ENCODE measurements around the gene DUSP28.

The DUSP28 gene

GRCh38 chr2:240569523-240569997 lies 9.4 kb downstream of the DUSP28 start:
- Histone ChIP-seq H3K27ac (ENCODE audit: low read depth, low read length) (no peak overlapping the region), H3K9me3 (ENCODE audit: control insufficient read depth, insufficient read depth, low read depth, low read length) (no peaks in the 10 kb centered on the region), H3K27me3 (ENCODE audit: control insufficient read depth, insufficient read depth, low read length) (peaks cover 30% of the 10 kb centered on the region), H3K4me3 (ENCODE audit: low read depth, low read length) (peak overlapping the region; percentile 69), H3K36me3 (ENCODE audit: control insufficient read depth, insufficient read depth, low read length) (no peaks in the 10 kb centered on the region), H3K4me1 (ENCODE audit: control insufficient read depth, insufficient read depth, low read length) (peaks cover 29% of the 10 kb centered on the region), H3K9ac (ENCODE audit: low read length) (no peak overlapping the region)

GRCh38 chr2:240569998-240570530 lies 9.9 kb downstream of the DUSP28 start:
- Histone ChIP-seq H3K9me3 (ENCODE audit: control insufficient read depth, insufficient read depth, low read depth, low read length) (no peaks in the 10 kb centered on the region), H3K27ac (ENCODE audit: low read depth, low read length) (no peak overlapping the region), H3K36me3 (ENCODE audit: control insufficient read depth, insufficient read depth, low read length) (no peaks in the 10 kb centered on the region), H3K27me3 (ENCODE audit: control insufficient read depth, insufficient read depth, low read length) (peaks cover 30% of the 10 kb centered on the region), H3K4me1 (ENCODE audit: control insufficient read depth, insufficient read depth, low read length) (peaks cover 29% of the 10 kb centered on the region), H3K9ac (ENCODE audit: low read length) (no peak overlapping the region), H3K4me3 (ENCODE audit: low read depth, low read length) (no peak overlapping the region)

- no peaks in the 10 kb centered on the region for H3K9me3 ChIP-seq (ENCODE audit: control insufficient read depth, insufficient read depth, low read depth, low read length)
- no peak overlapping the region for H3K9ac ChIP-seq (ENCODE audit: low read length)
- no peak overlapping the region for H3K4me3 ChIP-seq (ENCODE audit: low read depth, low read length)
- no peaks in the 10 kb centered on the region for H3K36me3 ChIP-seq (ENCODE audit: control insufficient read depth, insufficient read depth, low read length)
- peaks cover 22% of the 10 kb centered on the region for H3K4me1 ChIP-seq (ENCODE audit: control insufficient read depth, insufficient read depth, low read length)
- H3K27ac ChIP-seq (ENCODE audit: low read depth, low read length) = no peak overlapping the region
- peaks cover 30% of the 10 kb centered on the region for H3K27me3 ChIP-seq (ENCODE audit: control insufficient read depth, insufficient read depth, low read length)
These were observed 10.6 kb downstream of the DUSP28 start for GRCh38 chr2:240570531-240571313.

GRCh38 chr2:240571314-240571973 lies 11.3 kb downstream of the DUSP28 start:
- peaks cover 17% of the 10 kb centered on the region for H3K4me1 ChIP-seq (ENCODE audit: control insufficient read depth, insufficient read depth, low read length)
- H3K9ac ChIP-seq (ENCODE audit: low read length) = no peak overlapping the region
- peaks cover 30% of the 10 kb centered on the region for H3K27me3 ChIP-seq (ENCODE audit: control insufficient read depth, insufficient read depth, low read length)
- H3K4me3 ChIP-seq (ENCODE audit: low read depth, low read length) = no peak overlapping the region
- H3K36me3 ChIP-seq (ENCODE audit: control insufficient read depth, insufficient read depth, low read length) = no peaks in the 10 kb centered on the region
- H3K27ac ChIP-seq (ENCODE audit: low read depth, low read length) = no peak overlapping the region
- no peaks in the 10 kb centered on the region for H3K9me3 ChIP-seq (ENCODE audit: control insufficient read depth, insufficient read depth, low read depth, low read length)

- Histone ChIP-seq H3K27ac (ENCODE audit: low read depth, low read length) (no peak overlapping the region), H3K9me3 (ENCODE audit: control insufficient read depth, insufficient read depth, low read depth, low read length) (no peaks in the 10 kb centered on the region), H3K4me3 (ENCODE audit: low read depth, low read length) (no peak overlapping the region), H3K36me3 (ENCODE audit: control insufficient read depth, insufficient read depth, low read length) (peaks cover 3% of the 10 kb centered on the region; the same call in 1 of the 2 replicates), H3K4me1 (ENCODE audit: control insufficient read depth, insufficient read depth, low read length) (peaks cover 8% of the 10 kb centered on the region), H3K9ac (ENCODE audit: low read length) (no peak overlapping the region), H3K27me3 (ENCODE audit: control insufficient read depth, insufficient read depth, low read length) (peaks cover 21% of the 10 kb centered on the region)
These were observed 12.2 kb downstream of the DUSP28 start for GRCh38 chr2:240572141-240573031.

- no peak overlapping the region for H3K27ac ChIP-seq (ENCODE audit: low read depth, low read length)
- no peak overlapping the region for H3K4me3 ChIP-seq (ENCODE audit: low read depth, low read length)
- peaks cover 5% of the 10 kb centered on the region; the same call in 1 of the 2 replicates for H3K36me3 ChIP-seq (ENCODE audit: control insufficient read depth, insufficient read depth, low read length)
- no peak overlapping the region for H3K9ac ChIP-seq (ENCODE audit: low read length)
- peaks cover 14% of the 10 kb centered on the region for H3K27me3 ChIP-seq (ENCODE audit: control insufficient read depth, insufficient read depth, low read length)
- no peaks in the 10 kb centered on the region for H3K9me3 ChIP-seq (ENCODE audit: control insufficient read depth, insufficient read depth, low read depth, low read length)
- H3K4me1 ChIP-seq (ENCODE audit: control insufficient read depth, insufficient read depth, low read length) = peaks cover 3% of the 10 kb centered on the region; the same call in 1 of the 2 replicates
These were observed 12.9 kb downstream of the DUSP28 start for GRCh38 chr2:240573071-240573515.

- H3K9ac ChIP-seq (ENCODE audit: low read length) = no peak overlapping the region
- H3K27me3 ChIP-seq (ENCODE audit: control insufficient read depth, insufficient read depth, low read length) = peaks cover 13% of the 10 kb centered on the region
- H3K27ac ChIP-seq (ENCODE audit: low read depth, low read length) = no peak overlapping the region
- H3K36me3 ChIP-seq (ENCODE audit: control insufficient read depth, insufficient read depth, low read length) = peaks cover 5% of the 10 kb centered on the region; the same call in 1 of the 2 replicates
- H3K4me1 ChIP-seq (ENCODE audit: control insufficient read depth, insufficient read depth, low read length) = peaks cover 3% of the 10 kb centered on the region; the same call in 1 of the 2 replicates
- H3K9me3 ChIP-seq (ENCODE audit: control insufficient read depth, insufficient read depth, low read depth, low read length) = no peaks in the 10 kb centered on the region
- no peak overlapping the region for H3K4me3 ChIP-seq (ENCODE audit: low read depth, low read length)
These were observed 13.6 kb downstream of the DUSP28 start for GRCh38 chr2:240573516-240574385.

GRCh38 chr2:240574386-240575100 lies 14.4 kb downstream of the DUSP28 start:
- Histone ChIP-seq H3K4me1 (ENCODE audit: control insufficient read depth, insufficient read depth, low read length) (peaks cover 2% of the 10 kb centered on the region; the same call in 1 of the 2 replicates), H3K9me3 (ENCODE audit: control insufficient read depth, insufficient read depth, low read depth, low read length) (no peaks in the 10 kb centered on the region), H3K27ac (ENCODE audit: low read depth, low read length) (no peak overlapping the region), H3K27me3 (ENCODE audit: control insufficient read depth, insufficient read depth, low read length) (peaks cover 5% of the 10 kb centered on the region), H3K4me3 (ENCODE audit: low read depth, low read length) (no peak overlapping the region), H3K9ac (ENCODE audit: low read length) (no peak overlapping the region), H3K36me3 (ENCODE audit: control insufficient read depth, insufficient read depth, low read length) (peaks cover 5% of the 10 kb centered on the region; the same call in 1 of the 2 replicates)

- Histone ChIP-seq H3K4me1 (ENCODE audit: control insufficient read depth, insufficient read depth, low read length) (peaks cover 9% of the 10 kb centered on the region; the same call in 1 of the 2 replicates), H3K27ac (ENCODE audit: low read depth, low read length) (no peak overlapping the region), H3K9ac (ENCODE audit: low read length) (no peak overlapping the region), H3K27me3 (ENCODE audit: control insufficient read depth, insufficient read depth, low read length) (no peaks in the 10 kb centered on the region), H3K9me3 (ENCODE audit: control insufficient read depth, insufficient read depth, low read depth, low read length) (no peaks in the 10 kb centered on the region), H3K4me3 (ENCODE audit: low read depth, low read length) (no peak overlapping the region), H3K36me3 (ENCODE audit: control insufficient read depth, insufficient read depth, low read length) (peaks cover 5% of the 10 kb centered on the region; the same call in 1 of the 2 replicates)
These were observed 15.2 kb downstream of the DUSP28 start for GRCh38 chr2:240575101-240575965.

Measured in HUES6 (cell line).